ENCODE data around the gene TBCC.

The TBCC gene

GRCh38 chr6:42696526-42697267, 49.2 kb downstream of the TBCC start:
- ATAC-seq (no peak), DNase-seq (no peak)

- DNase-seq, result no peak
- ATAC-seq, result no peak
Measured at GRCh38 chr6:42694586-42694985, 51.3 kb downstream of the TBCC start.

All from stimulated activated naive CD8-positive, alpha-beta T cell treated with anti-CD3 and anti-CD28 coated beads, Interleukin-15, Interleukin-2, amounts not matched to agents 100 U/mL and 50 U/mL, for 24 hours (primary cell).